Fibroblast of lung (primary cell): ENCODE measurements around the gene FHDC1. TPM values are rescaled to one million over a fixed set of nuclear protein-coding genes. Genes with fewer than 3 reads are reported as not detected.

ENCODE experiments used
- DNase-seq, 2 donors: peaks; one replicate each; pipeline versions ENCODE4 v3.0.0 to v3.0.0-alpha.2; 2010; ENCODE audit warnings: low read depth in 2 of 2
- H2AFZ ChIP-seq: 2 replicates; pipeline ENCODE4 v1.5.1; 2012; ENCODE audit warnings: low read length, control low read depth, inconsistent platforms
- H3K27ac ChIP-seq: 2 replicates; pipeline ENCODE4 v1.5.1; 2011; ENCODE audit warnings: low read length, control low read depth; ENCODE audit not compliant: insufficient read depth
- H3K27me3 ChIP-seq: 2 replicates; pipeline ENCODE4 v1.5.1; 2011; ENCODE audit warnings: mild to moderate bottlenecking, low read length; ENCODE audit not compliant: control insufficient read depth, insufficient read depth
- H3K36me3 ChIP-seq: 2 replicates; pipeline ENCODE4 v1.5.1; 2011; ENCODE audit warnings: low read length; ENCODE audit not compliant: control insufficient read depth, insufficient read depth
- H3K4me1 ChIP-seq: 2 replicates; pipeline ENCODE4 v1.5.1; 2011; ENCODE audit warnings: low read length; ENCODE audit not compliant: control insufficient read depth, insufficient read depth; ENCODE audit errors: extremely low read depth
- H3K4me2 ChIP-seq: 2 replicates; pipeline ENCODE4 v1.5.1; 2011; ENCODE audit warnings: low read length, control low read depth; ENCODE audit not compliant: insufficient read depth; ENCODE audit errors: extremely low read depth
- H3K4me3 ChIP-seq, 4 experiments: fragments of 200-600 bp in 1 of 4; sonication (generic) in 1 of 4; replicated peaks in 1 of 4; 2 replicates each; pipeline ENCODE4 v1.5.1; 2011 to 2016; ENCODE audit warnings: low read length in 4 of 4, low read depth in 3 of 4, mild to moderate bottlenecking in 3 of 4, control low read depth in 2 of 4, inconsistent platforms in 1 of 4, mixed read lengths in 1 of 4; ENCODE audit not compliant: insufficient read depth in 1 of 4; ENCODE audit errors: control extremely low read depth in 1 of 4
- H3K79me2 ChIP-seq: 2 replicates; pipeline ENCODE4 v1.5.1; 2012; ENCODE audit warnings: mild to moderate bottlenecking, low read length, inconsistent platforms; ENCODE audit not compliant: control insufficient read depth, insufficient read depth
- H3K9ac ChIP-seq: 2 replicates; pipeline ENCODE4 v1.5.1; 2011; ENCODE audit warnings: mild to moderate bottlenecking, low read length, control low read depth; ENCODE audit not compliant: insufficient read depth
- H3K9me3 ChIP-seq: 2 replicates; pipeline ENCODE4 v1.5.1; 2012; ENCODE audit warnings: low read depth, low read length; ENCODE audit not compliant: control insufficient read depth, insufficient read depth
- H4K20me1 ChIP-seq: 2 replicates; pipeline ENCODE4 v1.5.1; 2011; ENCODE audit warnings: low read length; ENCODE audit not compliant: control insufficient read depth, insufficient read depth; ENCODE audit errors: extremely low read depth
- EZH2 ChIP-seq: IDR thresholded peaks from 2 replicates; pipeline ENCODE4 v1.5.1; 2012; ENCODE audit warnings: low read length, control low read depth, mild to moderate bottlenecking; ENCODE audit errors: missing control alignments
- polyA plus RNA-seq, 2 donors: library from polyadenylated mRNA; depleted of rRNA in 1 of 2; stranded (reverse) in 1 of 2; unstranded in 1 of 2; fragments of >200 nt; gene quantifications; 2 replicates each; pipeline ENCODE4 v1.2.1, GENCODE V29; 2011 to 2012; ENCODE audit warnings: missing spikeins in 1 of 2
- total RNA-seq: library from RNA; depleted of rRNA; stranded (reverse); fragments of >200 nt; gene quantifications from 2 replicates; pipeline ENCODE4 v1.2.1, GENCODE V29; 2014
- TF ChIP-seq, protein P1 (sequence below), 2 donors: IDR thresholded peaks in 1 of 2; conservative IDR thresholded peaks in 1 of 2; 1 replicate in 1 of 2; 2 replicates in 1 of 2; pipeline ENCODE4 v1.5.1; 2011 to 2012; ENCODE audit warnings: low read length in 2 of 2, control low read depth in 1 of 2, inconsistent platforms in 1 of 2, low read depth in 1 of 2, mild to moderate bottlenecking in 1 of 2

Gene FHDC1
- total and polyA plus RNA-seq, 2 donors (not counting 1 experiment from before 2014, with no cell fraction given), result 0.14 to 0.33 TPM

DNA sequence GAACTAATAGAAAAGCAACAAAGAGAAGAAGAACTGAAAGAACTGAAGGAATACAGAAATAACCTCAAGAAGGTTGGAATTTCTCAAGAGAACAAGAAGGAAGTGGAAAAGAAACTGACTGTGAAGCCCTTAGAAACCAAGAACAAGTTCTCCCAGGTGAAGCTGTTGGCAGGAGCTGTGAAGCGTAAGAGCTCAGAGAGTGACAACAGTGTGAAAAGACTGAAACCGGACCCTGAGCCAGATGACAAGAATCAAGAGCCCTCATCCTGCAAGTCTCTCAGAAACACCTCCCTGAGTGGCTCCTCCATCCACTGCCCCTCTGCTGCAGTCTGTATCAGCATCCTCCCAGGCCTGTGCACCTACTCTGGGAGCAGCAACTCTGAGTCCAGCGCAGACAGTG, 8.4 kb upstream of the FHDC1 start:
- no peak overlapping the region for H3K4me3 ChIP-seq
- H3K79me2 ChIP-seq, result no peaks in the 10 kb centered on the region
- H3K27me3 ChIP-seq, result no peaks in the 10 kb centered on the region
- TF ChIP-seq, protein P1, sequence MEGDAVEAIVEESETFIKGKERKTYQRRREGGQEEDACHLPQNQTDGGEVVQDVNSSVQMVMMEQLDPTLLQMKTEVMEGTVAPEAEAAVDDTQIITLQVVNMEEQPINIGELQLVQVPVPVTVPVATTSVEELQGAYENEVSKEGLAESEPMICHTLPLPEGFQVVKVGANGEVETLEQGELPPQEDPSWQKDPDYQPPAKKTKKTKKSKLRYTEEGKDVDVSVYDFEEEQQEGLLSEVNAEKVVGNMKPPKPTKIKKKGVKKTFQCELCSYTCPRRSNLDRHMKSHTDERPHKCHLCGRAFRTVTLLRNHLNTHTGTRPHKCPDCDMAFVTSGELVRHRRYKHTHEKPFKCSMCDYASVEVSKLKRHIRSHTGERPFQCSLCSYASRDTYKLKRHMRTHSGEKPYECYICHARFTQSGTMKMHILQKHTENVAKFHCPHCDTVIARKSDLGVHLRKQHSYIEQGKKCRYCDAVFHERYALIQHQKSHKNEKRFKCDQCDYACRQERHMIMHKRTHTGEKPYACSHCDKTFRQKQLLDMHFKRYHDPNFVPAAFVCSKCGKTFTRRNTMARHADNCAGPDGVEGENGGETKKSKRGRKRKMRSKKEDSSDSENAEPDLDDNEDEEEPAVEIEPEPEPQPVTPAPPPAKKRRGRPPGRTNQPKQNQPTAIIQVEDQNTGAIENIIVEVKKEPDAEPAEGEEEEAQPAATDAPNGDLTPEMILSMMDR (conservative IDR thresholded peaks at IDR 0.05 in 1 of 2, IDR thresholded peaks at IDR 0.05 in 1 of 2; ENCODE audit: low read depth in 1 of 2, low read length in 2 of 2), result no peak
- TF ChIP-seq EZH2, result no peak
- H3K36me3 ChIP-seq, result no peaks in the 10 kb centered on the region
- no peaks in the 10 kb centered on the region for H3K4me1 ChIP-seq
- H3K4me2 ChIP-seq, result no peak overlapping the region
- H4K20me1 ChIP-seq, result no peaks in the 10 kb centered on the region
- DNase-seq, result no peak
- H3K27ac ChIP-seq, result no peak overlapping the region
- H2AFZ ChIP-seq, result no peak overlapping the region
- H3K9me3 ChIP-seq, result no peaks in the 10 kb centered on the region
- no peak overlapping the region for H3K9ac ChIP-seq

DNA sequence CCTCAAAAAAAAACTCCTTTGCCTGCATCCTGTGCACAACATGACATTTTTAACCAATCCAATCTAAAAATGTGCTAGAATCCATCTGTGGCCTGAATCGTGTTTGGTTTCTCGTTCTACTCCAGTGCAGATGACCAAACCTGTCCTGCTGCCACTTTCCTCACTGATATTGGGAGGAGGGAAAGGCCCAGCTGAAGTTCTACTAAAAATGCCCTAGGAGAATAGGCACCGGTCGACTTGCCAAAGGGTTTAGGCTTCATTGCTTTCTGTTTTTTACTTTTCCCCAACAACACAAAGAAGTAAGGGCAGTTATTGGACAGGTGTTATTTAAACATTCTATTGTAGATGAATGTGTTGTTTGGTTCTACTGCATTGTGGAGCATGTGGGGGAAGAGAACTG, 7.8 kb upstream of the FHDC1 start:
- no peaks in the 10 kb centered on the region for H4K20me1 ChIP-seq
- H3K27me3 ChIP-seq, result no peaks in the 10 kb centered on the region
- H3K9me3 ChIP-seq, result no peaks in the 10 kb centered on the region
- no peak overlapping the region for H3K27ac ChIP-seq
- H3K4me2 ChIP-seq, result no peak overlapping the region
- H2AFZ ChIP-seq, result no peak overlapping the region
- no peak overlapping the region for H3K9ac ChIP-seq
- no peaks in the 10 kb centered on the region for H3K79me2 ChIP-seq
- no peak for DNase-seq
- H3K4me3 ChIP-seq, result no peak overlapping the region
- no peak for TF ChIP-seq EZH2
- TF ChIP-seq, protein P1 (conservative IDR thresholded peaks at IDR 0.05 in 1 of 2, IDR thresholded peaks at IDR 0.05 in 1 of 2; ENCODE audit: low read depth in 1 of 2, low read length in 2 of 2), result no peak
- H3K36me3 ChIP-seq, result no peaks in the 10 kb centered on the region
- no peaks in the 10 kb centered on the region for H3K4me1 ChIP-seq

DNA sequence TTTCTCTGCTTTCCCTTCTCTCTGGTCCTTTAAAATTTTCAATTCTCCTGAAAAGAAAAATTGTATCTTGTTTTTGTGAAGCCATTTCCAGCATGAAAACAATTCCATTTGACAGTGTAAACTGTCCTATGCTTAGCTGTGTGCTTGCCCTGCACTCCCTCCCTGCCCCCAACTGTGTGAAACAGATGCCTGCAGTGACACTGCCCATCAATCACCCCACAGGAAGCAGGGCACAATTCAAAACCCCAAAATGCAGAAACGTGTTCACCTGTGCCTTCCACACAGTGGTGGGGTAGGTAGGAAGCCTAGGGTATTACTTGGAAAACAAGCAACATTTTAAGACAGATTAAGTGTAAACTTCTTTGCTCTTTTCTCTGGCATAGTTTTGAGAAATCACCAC, 6.2 kb upstream of the FHDC1 start:
- H3K27ac ChIP-seq, result no peak overlapping the region
- H3K4me3 ChIP-seq, result no peak overlapping the region
- H3K27me3 ChIP-seq, result peaks cover 2% of the 10 kb centered on the region
- H3K9me3 ChIP-seq, result no peaks in the 10 kb centered on the region
- H3K9ac ChIP-seq, result no peak overlapping the region
- no peaks in the 10 kb centered on the region for H3K36me3 ChIP-seq
- no peaks in the 10 kb centered on the region for H3K79me2 ChIP-seq
- no peaks in the 10 kb centered on the region for H3K4me1 ChIP-seq
- H4K20me1 ChIP-seq, result no peaks in the 10 kb centered on the region
- DNase-seq, result no peak
- no peak overlapping the region for H2AFZ ChIP-seq
- TF ChIP-seq EZH2, result no peak
- TF ChIP-seq, protein P1 (conservative IDR thresholded peaks at IDR 0.05 in 1 of 2, IDR thresholded peaks at IDR 0.05 in 1 of 2; ENCODE audit: low read depth in 1 of 2, low read length in 2 of 2), result no peak
- H3K4me2 ChIP-seq, result no peak overlapping the region
